HCT116 (cell line): ENCODE data around the gene MANSC4. TPM values are rescaled to one million over a fixed set of nuclear protein-coding genes. Genes with fewer than 3 reads are reported as not detected.

Experiments
- ATAC-seq: fragments of 200-7000 bp; cut with Tn5 transposase; 2 replicates; pipeline ENCODE4 v1.9.1; 2020; ENCODE audit warnings: mild to moderate bottlenecking, moderate library complexity
- BruUV-seq: library from RNA; stranded (reverse); fragments of 400-500 nt; replicated peaks from 2 replicates; lab custom pipeline; 2021; lab: Mats Ljungman, UMichigan
- CTCF ChIA-PET: fragments of 300-600 bp; sonication (Branson Sonifier 250); formaldehyde crosslinking; loops from one replicate; lab custom pipeline; 2021; ENCODE audit warnings: antibody characterized with exemption; lab: Charles Lee
- POLR2A ChIA-PET: fragments of 300-600, 350-600 bp; sonication (Branson Sonifier 250); formaldehyde crosslinking; loops from one replicate; lab custom pipeline; 2021; ENCODE audit warnings: antibody characterized with exemption; lab: Charles Lee
- RAD21 ChIA-PET, 2 experiments: fragments of 300-600 bp; sonication (Branson Sonifier 250); formaldehyde crosslinking; loops; one replicate each; lab custom pipeline; 2023; ENCODE audit warnings: low total read pairs in 2 of 2; ENCODE audit not compliant: uncharacterized antibody in 2 of 2, unreplicated experiment in 2 of 2, low non-redundant PET in 1 of 2; lab: Charles Lee
- DNase-seq: peaks from one replicate; pipeline ENCODE4 v3.0.0-alpha.2; 2010; ENCODE audit warnings: low read depth, low spot score
- H2AFZ ChIP-seq: fragments of 200-600 bp; shearing (Covaris generic), sonication (generic); 2 replicates; pipeline ENCODE4 v1.6.1; 2017; ENCODE audit warnings: low read depth, mixed run types, mixed read lengths, antibody characterized with exemption, low read length; ENCODE audit not compliant: poor library complexity, severe bottlenecking
- H3K27ac ChIP-seq: 2 replicates; pipeline ENCODE4 v1.5.1; 2012; ENCODE audit warnings: low read depth, low read length
- H3K27me3 ChIP-seq: fragments of 200-600 bp; sonication (generic); 2 replicates; pipeline ENCODE4 v1.6.1; 2016; ENCODE audit warnings: mixed run types, low read length, mixed read lengths; ENCODE audit not compliant: insufficient read depth
- H3K36me3 ChIP-seq, 2 experiments: fragments of 200-500 bp in 1 of 2; fragments of 200-600 bp in 1 of 2; sonication (Bioruptor generic) in 1 of 2; sonication (generic) in 1 of 2; 2 replicates each; pipeline versions ENCODE4 v1.5.1 to v1.6.1; 2014 to 2016; ENCODE audit warnings: low read length in 2 of 2, inconsistent platforms in 1 of 2, mixed read lengths in 1 of 2, mixed run types in 1 of 2; ENCODE audit not compliant: insufficient read depth in 2 of 2, control insufficient read depth in 1 of 2
- H3K4me1 ChIP-seq, 2 experiments: fragments of 200-600 bp in 1 of 2; sonication (generic) in 1 of 2; 2 replicates each; pipeline versions ENCODE4 v1.5.1 to v1.6.1; 2012 to 2017; ENCODE audit warnings: low read length in 2 of 2, inconsistent platforms in 1 of 2, mild to moderate bottlenecking in 1 of 2, mixed read lengths in 1 of 2, mixed run types in 1 of 2, moderate library complexity in 1 of 2; ENCODE audit not compliant: insufficient read depth in 2 of 2, control insufficient read depth in 1 of 2
- H3K4me2 ChIP-seq: fragments of 200-600 bp; sonication (generic); 2 replicates; pipeline ENCODE4 v1.6.1; 2017; ENCODE audit warnings: mixed run types, low read length, mixed read lengths
- H3K4me3 ChIP-seq, 2 experiments: fragments of 200-600 bp in 1 of 2; sonication (generic) in 1 of 2; replicated peaks in 1 of 2; 2 replicates each; pipeline ENCODE4 v1.5.1; 2011 to 2016; ENCODE audit warnings: low read length in 2 of 2, control low read depth in 1 of 2, low read depth in 1 of 2, mild to moderate bottlenecking in 1 of 2, mixed read lengths in 1 of 2, mixed run types in 1 of 2
- H3K79me2 ChIP-seq: fragments of 200-600 bp; sonication (generic); 2 replicates; pipeline ENCODE4 v1.6.1; 2017; ENCODE audit warnings: mild to moderate bottlenecking, mixed run types, low read length, moderate library complexity, mixed read lengths; ENCODE audit not compliant: insufficient read depth
- H3K9ac ChIP-seq: fragments of 200-600 bp; sonication (generic); 2 replicates; pipeline ENCODE4 v1.6.1; 2016; ENCODE audit warnings: low read length, mixed read lengths
- H3K9me2 ChIP-seq: fragments of 200-600 bp; sonication (generic), shearing (Covaris generic); 2 replicates; pipeline ENCODE4 v1.6.1; 2017; ENCODE audit warnings: mixed run types, mild to moderate bottlenecking, moderate library complexity; ENCODE audit not compliant: insufficient read depth
- H3K9me3 ChIP-seq, 2 experiments: fragments of 200-500 bp in 1 of 2; fragments of 200-600 bp in 1 of 2; sonication (Bioruptor generic) in 1 of 2; sonication (generic) in 1 of 2; 2 replicates each; pipeline ENCODE4 v1.6.1; 2014 to 2017; ENCODE audit warnings: low read length in 2 of 2, mixed read lengths in 2 of 2, inconsistent platforms in 1 of 2, low read depth in 1 of 2, mild to moderate bottlenecking in 1 of 2, mixed run types in 1 of 2, moderate library complexity in 1 of 2; ENCODE audit not compliant: control insufficient read depth in 1 of 2, insufficient read depth in 1 of 2
- H4K20me1 ChIP-seq: fragments of 200-600 bp; sonication (generic), shearing (Covaris generic); 2 replicates; pipeline ENCODE4 v1.6.1; 2017; ENCODE audit warnings: mixed run types, mild to moderate bottlenecking, moderate library complexity; ENCODE audit not compliant: insufficient read depth
- CBX3 ChIP-seq: IDR thresholded peaks from 2 replicates; pipeline ENCODE4 v1.6.1; 2012; ENCODE audit warnings: low read depth
- EGR1 ChIP-seq: IDR thresholded peaks from 2 replicates; pipeline ENCODE4 v1.6.1; 2012; ENCODE audit warnings: low read depth
- EZH2phosphoT487 ChIP-seq: fragments of 200-600 bp; IDR thresholded peaks from 2 replicates; pipeline ENCODE4 v1.6.1; 2018; ENCODE audit warnings: antibody characterized with exemption, borderline replicate concordance
- FOSL1 ChIP-seq: IDR thresholded peaks from 2 replicates; pipeline ENCODE4 v1.6.1; 2012; ENCODE audit warnings: low read depth
- POLR2A ChIP-seq: IDR thresholded peaks from 2 replicates; pipeline ENCODE4 v1.7.0; 2011; ENCODE audit warnings: borderline replicate concordance; ENCODE audit not compliant: insufficient read depth, insufficient read length; ENCODE audit errors: extremely low read depth
- RAD21 ChIP-seq: IDR thresholded peaks from 2 replicates; pipeline ENCODE4 v1.6.1; 2012; ENCODE audit warnings: low read depth, mild to moderate bottlenecking
- SIN3A ChIP-seq: IDR thresholded peaks from 2 replicates; pipeline ENCODE4 v1.6.1; 2012; ENCODE audit warnings: low read depth
- SP1 ChIP-seq: IDR thresholded peaks from 2 replicates; pipeline ENCODE4 v1.6.1; 2012; ENCODE audit warnings: low read depth
- TCF7L2 ChIP-seq: IDR thresholded peaks from 2 replicates; pipeline ENCODE4 v1.7.0; 2011; ENCODE audit warnings: borderline replicate concordance, inconsistent platforms; ENCODE audit not compliant: insufficient read depth, insufficient read length; ENCODE audit errors: extremely low read depth
- ZFX ChIP-seq: fragments of 450-650 bp; IDR thresholded peaks from 2 replicates; pipeline ENCODE4 v1.6.1; 2017
- intact Hi-C: fragments of 100-400 bp; cut with micrococcal nuclease; formaldehyde crosslinking; loops from 2 replicates; pipeline ENCODE4 v1.10.0; 2022
- total RNA-seq: library from RNA; stranded (reverse); gene quantifications from one replicate; pipeline ENCODE4 v1.2.1, GENCODE V29; 2021; ENCODE audit not compliant: unreplicated experiment
- TF ChIP-seq, protein P1 (sequence below): IDR thresholded peaks from 2 replicates; pipeline ENCODE4 v1.6.1; 2012; ENCODE audit warnings: low read depth
- TF ChIP-seq, protein P2 (sequence below): IDR thresholded peaks from 2 replicates; pipeline ENCODE4 v1.6.1; 2012
- TF ChIP-seq, protein P3 (sequence below): IDR thresholded peaks from 2 replicates; pipeline ENCODE4 v1.6.1; 2012
- TF ChIP-seq, protein P4 (sequence below), 3 experiments: fragments of 200-600 bp in 1 of 3; sonication (generic) in 1 of 3; IDR thresholded peaks in 2 of 3; conservative IDR thresholded peaks in 1 of 3; 2 replicates each; pipeline ENCODE4 v1.5.1; 2012 to 2017; ENCODE audit warnings: low read depth in 2 of 3, low read length in 2 of 3, antibody characterized with exemption in 1 of 3, borderline replicate concordance in 1 of 3, control low read depth in 1 of 3, mild to moderate bottlenecking in 1 of 3, mixed read lengths in 1 of 3, mixed run types in 1 of 3, moderate library complexity in 1 of 3; ENCODE audit not compliant: insufficient read depth in 1 of 3

The MANSC4 gene
- total RNA-seq, 1 experiment from 2014 or later, result not detected

DNA sequence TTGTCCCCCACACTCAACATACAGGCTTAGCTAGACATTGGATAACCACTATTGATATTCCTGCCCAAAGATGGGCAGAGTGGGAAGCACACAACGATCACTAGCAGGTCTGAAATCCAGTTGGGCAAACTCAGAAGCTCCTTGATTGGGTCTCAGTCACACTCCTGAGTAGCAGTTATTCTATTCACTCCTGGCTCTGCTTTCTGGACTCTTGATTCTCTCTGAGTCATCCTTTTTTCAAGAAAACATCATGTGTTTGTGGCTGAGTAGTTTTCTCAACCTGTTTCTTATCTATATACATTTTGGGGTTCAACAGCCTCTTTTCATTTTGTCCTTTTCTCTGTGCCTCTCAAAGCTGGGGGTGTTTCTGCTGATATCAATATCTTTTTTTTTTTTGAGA is 46.0 kb upstream of the MANSC4 start (continued):
- TF ChIP-seq, protein P1, sequence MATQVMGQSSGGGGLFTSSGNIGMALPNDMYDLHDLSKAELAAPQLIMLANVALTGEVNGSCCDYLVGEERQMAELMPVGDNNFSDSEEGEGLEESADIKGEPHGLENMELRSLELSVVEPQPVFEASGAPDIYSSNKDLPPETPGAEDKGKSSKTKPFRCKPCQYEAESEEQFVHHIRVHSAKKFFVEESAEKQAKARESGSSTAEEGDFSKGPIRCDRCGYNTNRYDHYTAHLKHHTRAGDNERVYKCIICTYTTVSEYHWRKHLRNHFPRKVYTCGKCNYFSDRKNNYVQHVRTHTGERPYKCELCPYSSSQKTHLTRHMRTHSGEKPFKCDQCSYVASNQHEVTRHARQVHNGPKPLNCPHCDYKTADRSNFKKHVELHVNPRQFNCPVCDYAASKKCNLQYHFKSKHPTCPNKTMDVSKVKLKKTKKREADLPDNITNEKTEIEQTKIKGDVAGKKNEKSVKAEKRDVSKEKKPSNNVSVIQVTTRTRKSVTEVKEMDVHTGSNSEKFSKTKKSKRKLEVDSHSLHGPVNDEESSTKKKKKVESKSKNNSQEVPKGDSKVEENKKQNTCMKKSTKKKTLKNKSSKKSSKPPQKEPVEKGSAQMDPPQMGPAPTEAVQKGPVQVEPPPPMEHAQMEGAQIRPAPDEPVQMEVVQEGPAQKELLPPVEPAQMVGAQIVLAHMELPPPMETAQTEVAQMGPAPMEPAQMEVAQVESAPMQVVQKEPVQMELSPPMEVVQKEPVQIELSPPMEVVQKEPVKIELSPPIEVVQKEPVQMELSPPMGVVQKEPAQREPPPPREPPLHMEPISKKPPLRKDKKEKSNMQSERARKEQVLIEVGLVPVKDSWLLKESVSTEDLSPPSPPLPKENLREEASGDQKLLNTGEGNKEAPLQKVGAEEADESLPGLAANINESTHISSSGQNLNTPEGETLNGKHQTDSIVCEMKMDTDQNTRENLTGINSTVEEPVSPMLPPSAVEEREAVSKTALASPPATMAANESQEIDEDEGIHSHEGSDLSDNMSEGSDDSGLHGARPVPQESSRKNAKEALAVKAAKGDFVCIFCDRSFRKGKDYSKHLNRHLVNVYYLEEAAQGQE, result no peak
- no peak for TF ChIP-seq SIN3A
- no peak for TF ChIP-seq SP1
- TF ChIP-seq, protein P2, sequence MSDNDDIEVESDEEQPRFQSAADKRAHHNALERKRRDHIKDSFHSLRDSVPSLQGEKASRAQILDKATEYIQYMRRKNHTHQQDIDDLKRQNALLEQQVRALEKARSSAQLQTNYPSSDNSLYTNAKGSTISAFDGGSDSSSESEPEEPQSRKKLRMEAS, result no peak
- TF ChIP-seq EZH2phosphoT487, result no peak

DNA sequence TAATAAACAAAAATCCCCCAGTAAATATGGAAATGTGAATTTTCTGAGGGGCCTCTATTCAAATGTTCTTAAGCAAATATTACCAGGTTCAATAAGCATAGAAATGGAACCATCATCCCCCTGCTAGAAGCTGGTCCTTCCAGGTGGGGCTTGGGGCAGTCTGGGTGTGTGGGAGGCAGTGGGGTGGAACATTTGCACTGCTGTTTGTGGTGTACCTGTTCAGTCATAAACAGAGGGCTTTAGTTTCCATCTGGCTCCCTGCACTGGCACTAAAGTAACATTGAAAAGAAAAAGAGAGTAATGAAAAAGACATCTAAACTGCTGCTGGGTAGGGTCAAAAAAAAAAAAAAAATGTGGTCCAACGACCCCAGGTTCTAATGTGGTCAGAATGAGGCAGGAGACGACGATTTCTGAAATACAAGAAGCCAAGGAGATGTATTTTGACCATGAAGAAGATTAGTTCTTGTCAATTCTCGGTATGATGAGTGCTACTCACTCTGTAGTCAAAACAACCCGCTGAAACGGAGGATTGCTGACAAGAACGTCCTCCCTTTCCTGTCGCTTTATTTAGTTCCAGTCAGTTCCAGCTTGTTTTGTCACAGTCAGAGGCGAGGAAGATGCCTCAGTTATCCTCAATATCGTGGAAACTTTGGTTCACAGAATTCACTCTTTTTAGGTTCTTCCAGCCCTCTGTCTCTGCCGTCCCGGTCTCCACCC is 44.2 kb upstream of the MANSC4 start:
- ChIA-PET POLR2A (no interaction called here), RAD21 (no interaction called here), CTCF (no interaction called here)
- no TSS peak for BruUV-seq
- Histone ChIP-seq H3K36me3 (no peaks in the 10 kb centered on the region), H3K9me3 (no peaks in the 10 kb centered on the region), H3K79me2 (no peaks in the 10 kb centered on the region), H3K4me1 (peaks cover 0 to 20% of the 10 kb centered on the region in 2 experiments; a peak in 2 of 4 replicates), H3K9ac (no peak overlapping the region), H3K9me2 (no peaks in the 10 kb centered on the region), H2AFZ (no peak overlapping the region), H3K27me3 (no peaks in the 10 kb centered on the region), H3K27ac (no peak overlapping the region), H4K20me1 (no peaks in the 10 kb centered on the region), H3K4me2 (no peak overlapping the region), H3K4me3 (no peak overlapping the region)
- intact Hi-C loops, result loop anchor here (10.0 kb wide), 1 partner anchor 351 kb away; no protein-coding TSS in a partner anchor
- ATAC-seq, result no peak
- no peak for DNase-seq
- TF ChIP-seq, protein P1, result no peak
- TF ChIP-seq, protein P3, sequence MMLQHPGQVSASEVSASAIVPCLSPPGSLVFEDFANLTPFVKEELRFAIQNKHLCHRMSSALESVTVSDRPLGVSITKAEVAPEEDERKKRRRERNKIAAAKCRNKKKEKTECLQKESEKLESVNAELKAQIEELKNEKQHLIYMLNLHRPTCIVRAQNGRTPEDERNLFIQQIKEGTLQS, result no peak
- TF ChIP-seq ZFX, result no peak
- TF ChIP-seq FOSL1, result no peak
- no peak for TF ChIP-seq EGR1
- no peak for TF ChIP-seq CBX3
- TF ChIP-seq POLR2A, result no peak
- TF ChIP-seq, protein P2, result no peak
- TF ChIP-seq TCF7L2, result no peak
- TF ChIP-seq, protein P4, sequence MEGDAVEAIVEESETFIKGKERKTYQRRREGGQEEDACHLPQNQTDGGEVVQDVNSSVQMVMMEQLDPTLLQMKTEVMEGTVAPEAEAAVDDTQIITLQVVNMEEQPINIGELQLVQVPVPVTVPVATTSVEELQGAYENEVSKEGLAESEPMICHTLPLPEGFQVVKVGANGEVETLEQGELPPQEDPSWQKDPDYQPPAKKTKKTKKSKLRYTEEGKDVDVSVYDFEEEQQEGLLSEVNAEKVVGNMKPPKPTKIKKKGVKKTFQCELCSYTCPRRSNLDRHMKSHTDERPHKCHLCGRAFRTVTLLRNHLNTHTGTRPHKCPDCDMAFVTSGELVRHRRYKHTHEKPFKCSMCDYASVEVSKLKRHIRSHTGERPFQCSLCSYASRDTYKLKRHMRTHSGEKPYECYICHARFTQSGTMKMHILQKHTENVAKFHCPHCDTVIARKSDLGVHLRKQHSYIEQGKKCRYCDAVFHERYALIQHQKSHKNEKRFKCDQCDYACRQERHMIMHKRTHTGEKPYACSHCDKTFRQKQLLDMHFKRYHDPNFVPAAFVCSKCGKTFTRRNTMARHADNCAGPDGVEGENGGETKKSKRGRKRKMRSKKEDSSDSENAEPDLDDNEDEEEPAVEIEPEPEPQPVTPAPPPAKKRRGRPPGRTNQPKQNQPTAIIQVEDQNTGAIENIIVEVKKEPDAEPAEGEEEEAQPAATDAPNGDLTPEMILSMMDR (IDR thresholded peaks at IDR 0.05 in 2 of 3, conservative IDR thresholded peaks at IDR 0.05 in 1 of 3; ENCODE audit: borderline replicate concordance in 1 of 3, insufficient read depth in 1 of 3, low read depth in 2 of 3, low read length in 2 of 3), result no peak
- TF ChIP-seq RAD21, result no peak
